ENCODE measurements around the gene OBI1. TPM values are rescaled to one million over a fixed set of nuclear protein-coding genes. Genes with fewer than 3 reads are reported as not detected.

OBI1 gene
- total RNA-seq, 2 donors from 2014 or later: 7.9 to 20.4 TPM

GRCh38 chr13:78674638-78675037 is 15.7 kb upstream of the OBI1 start:
- Histone ChIP-seq H3K9me3 (no peaks in the 10 kb centered on the region), H3K4me3 (no peak overlapping the region), H3K36me3 (no peaks in the 10 kb centered on the region), H3K27me3 (replicated peaks; ENCODE audit: insufficient read depth) (no peaks in the 10 kb centered on the region), H3K27ac (no peak overlapping the region), H3K4me1 (replicated peaks) (no peaks in the 10 kb centered on the region)
- DNase-seq (ENCODE audit: low spot score): no peak
- intact Hi-C loops (cut with DNase I): no loop called here
- WGBS: 52% methylated on average over 1 of the region's 1 CpG
- TF ChIP-seq POLR2AphosphoS5 (IDR thresholded peaks at IDR 0.05): no peak
- no peak for TF ChIP-seq POLR2A (IDR thresholded peaks at IDR 0.05)
- no peak for TF ChIP-seq CTCF (IDR thresholded peaks at IDR 0.05)

GRCh38 chr13:78662467-78662866 is 3.5 kb upstream of the OBI1 start:
- Histone ChIP-seq H3K27me3 (replicated peaks; ENCODE audit: insufficient read depth) (no peaks in the 10 kb centered on the region), H3K4me3 (no peak overlapping the region), H3K9me3 (no peaks in the 10 kb centered on the region), H3K36me3 (no peaks in the 10 kb centered on the region), H3K4me1 (replicated peaks) (peaks cover 6% of the 10 kb centered on the region), H3K27ac (no peak overlapping the region)
- TF ChIP-seq POLR2A (IDR thresholded peaks at IDR 0.05) (no peak), CTCF (IDR thresholded peaks at IDR 0.05) (no peak), POLR2AphosphoS5 (IDR thresholded peaks at IDR 0.05) (no peak)
- no peak for DNase-seq (ENCODE audit: low spot score)
- WGBS: 94% methylated on average over 2 of the region's 2 CpGs
- intact Hi-C loops (cut with DNase I): no loop called here

GRCh38 chr13:78660495-78660857 is 1.5 kb upstream of the OBI1 start:
- 85% methylated on average over 4 of the region's 4 CpGs for WGBS
- no peak for TF ChIP-seq POLR2A (IDR thresholded peaks at IDR 0.05)
- no peak for TF ChIP-seq POLR2AphosphoS5 (IDR thresholded peaks at IDR 0.05)
- TF ChIP-seq CTCF (IDR thresholded peaks at IDR 0.05): no peak
- DNase-seq (ENCODE audit: low spot score): no peak
- peak overlapping the region in 1 of 2 donors; percentile 69 for H3K4me3 ChIP-seq
- no peaks in the 10 kb centered on the region for H3K36me3 ChIP-seq
- H3K4me1 ChIP-seq (replicated peaks): peaks cover 6% of the 10 kb centered on the region
- intact Hi-C loops (cut with DNase I): no loop called here
- H3K27ac ChIP-seq: no peak overlapping the region
- H3K9me3 ChIP-seq: no peaks in the 10 kb centered on the region
- H3K27me3 ChIP-seq (replicated peaks; ENCODE audit: insufficient read depth): no peaks in the 10 kb centered on the region

- peak; percentile 4 for DNase-seq (ENCODE audit: low spot score)
- TF ChIP-seq CTCF (IDR thresholded peaks at IDR 0.05) (no peak), POLR2A (IDR thresholded peaks at IDR 0.05) (no peak), POLR2AphosphoS5 (IDR thresholded peaks at IDR 0.05) (no peak)
- H3K27me3 ChIP-seq (replicated peaks; ENCODE audit: insufficient read depth): no peaks in the 10 kb centered on the region
- intact Hi-C loops (cut with DNase I): no loop called here
- 48% methylated on average over 20 of the region's 20 CpGs for WGBS
- peak overlapping the region; percentile 69 for H3K4me3 ChIP-seq
- H3K4me1 ChIP-seq (replicated peaks): peaks cover 6% of the 10 kb centered on the region
- no peak overlapping the region for H3K27ac ChIP-seq
- no peaks in the 10 kb centered on the region for H3K9me3 ChIP-seq
- no peaks in the 10 kb centered on the region for H3K36me3 ChIP-seq
Observed at GRCh38 chr13:78659732-78660494, 958 bp upstream of the OBI1 start.

GRCh38 chr13:78659450-78659730 is 435 bp upstream of the OBI1 start:
- no peak for DNase-seq (ENCODE audit: low spot score)
- no peaks in the 10 kb centered on the region for H3K36me3 ChIP-seq
- intact Hi-C loops (cut with DNase I): no loop called here
- H3K27ac ChIP-seq: no peak overlapping the region
- peak overlapping the region; percentile 69 for H3K4me3 ChIP-seq
- H3K9me3 ChIP-seq: no peaks in the 10 kb centered on the region
- peaks cover 6% of the 10 kb centered on the region for H3K4me1 ChIP-seq (replicated peaks)
- 6% methylated on average over 8 of the region's 8 CpGs for WGBS
- no peak for TF ChIP-seq POLR2AphosphoS5 (IDR thresholded peaks at IDR 0.05)
- no peak for TF ChIP-seq CTCF (IDR thresholded peaks at IDR 0.05)
- TF ChIP-seq POLR2A (IDR thresholded peaks at IDR 0.05): no peak
- no peaks in the 10 kb centered on the region for H3K27me3 ChIP-seq (replicated peaks; ENCODE audit: insufficient read depth)
